ENCODE results near the gene KANSL1. TPM values are rescaled to one million over a fixed set of nuclear protein-coding genes. Genes with fewer than 3 reads are reported as not detected.

KANSL1 gene
- total RNA-seq, 3 donors from 2014 or later, result 80.2 to 107 (median 88.8) TPM

GRCh38 chr17:46195217-46195855 is 2.1 kb upstream of the KANSL1 start:
- intact Hi-C loops (cut with DNase I, micrococcal nuclease), result loop anchor here in 1 of 2 donors (10.0 kb wide), 1 partner anchor 151 kb away; no protein-coding TSS in a partner anchor
- no peak for TF ChIP-seq CTCF (IDR thresholded peaks at IDR 0.05)
- H3K4me3 ChIP-seq, result no peak overlapping the region
- H3K36me3 ChIP-seq (ENCODE audit: low read depth), result no peaks in the 10 kb centered on the region
- DNase-seq (peak in 1 of 3 donors; percentile 46), ATAC-seq (no peak)
- H3K9me3 ChIP-seq, result no peaks in the 10 kb centered on the region
- peaks cover 9% of the 10 kb centered on the region for H3K4me1 ChIP-seq (ENCODE audit: low read depth)

GRCh38 chr17:46194393-46195216 is 1.4 kb upstream of the KANSL1 start:
- intact Hi-C loops (cut with DNase I, micrococcal nuclease), result loop anchor here in 1 of 2 donors (10.0 kb wide), 1 partner anchor 150 kb away; no protein-coding TSS in a partner anchor
- peak in 1 of 3 donors; percentile 73 for DNase-seq
- no peak for TF ChIP-seq CTCF (IDR thresholded peaks at IDR 0.05)
- H3K36me3 ChIP-seq (ENCODE audit: low read depth), result no peaks in the 10 kb centered on the region
- no peak for ATAC-seq
- no peaks in the 10 kb centered on the region for H3K9me3 ChIP-seq
- peaks cover 10% of the 10 kb centered on the region for H3K4me1 ChIP-seq (ENCODE audit: low read depth)
- H3K4me3 ChIP-seq, result no peak overlapping the region

GRCh38 chr17:46193626-46194392 is 580 bp upstream of the KANSL1 start:
- intact Hi-C loops (cut with DNase I, micrococcal nuclease), result loop anchor here in 1 of 2 donors (10.0 kb wide), 1 partner anchor 149 kb away; no protein-coding TSS in a partner anchor
- no peaks in the 10 kb centered on the region for H3K36me3 ChIP-seq (ENCODE audit: low read depth)
- TF ChIP-seq CTCF (IDR thresholded peaks at IDR 0.05), result no peak
- peak overlapping the region; percentile 94 for H3K4me3 ChIP-seq
- ATAC-seq (peak; percentile 89), DNase-seq (peak; percentile 96 to 99 (median 96))
- no peaks in the 10 kb centered on the region for H3K9me3 ChIP-seq
- peaks cover 12% of the 10 kb centered on the region for H3K4me1 ChIP-seq (ENCODE audit: low read depth)

GRCh38 chr17:46192439-46193150 is 634 bp downstream of the KANSL1 start:
- Histone ChIP-seq H3K36me3 (ENCODE audit: low read depth) (no peaks in the 10 kb centered on the region), H3K9me3 (no peaks in the 10 kb centered on the region), H3K4me3 (peak overlapping the region; percentile 94), H3K4me1 (ENCODE audit: low read depth) (peaks cover 15% of the 10 kb centered on the region)
- DNase-seq (peak; percentile 75 to 85 (median 79)), ATAC-seq (peak; percentile 54)
- no peak for TF ChIP-seq CTCF (IDR thresholded peaks at IDR 0.05)
- intact Hi-C loops (cut with DNase I, micrococcal nuclease), result loop anchor here in 1 of 2 donors (10.0 kb wide), 1 partner anchor 148 kb away; no protein-coding TSS in a partner anchor

GRCh38 chr17:46192189-46192438 is 1.1 kb downstream of the KANSL1 start:
- no peak for TF ChIP-seq CTCF (IDR thresholded peaks at IDR 0.05)
- DNase-seq (no peak), ATAC-seq (no peak)
- H3K4me1 ChIP-seq (ENCODE audit: low read depth), result peaks cover 15% of the 10 kb centered on the region
- no peaks in the 10 kb centered on the region for H3K36me3 ChIP-seq (ENCODE audit: low read depth)
- intact Hi-C loops (cut with DNase I, micrococcal nuclease), result loop anchor here in 1 of 2 donors (10.0 kb wide), 1 partner anchor 147 kb away; no protein-coding TSS in a partner anchor
- peak overlapping the region; percentile 94 for H3K4me3 ChIP-seq
- H3K9me3 ChIP-seq, result no peaks in the 10 kb centered on the region
